ENCODE results near the gene GCGR. TPM values are rescaled to one million over a fixed set of nuclear protein-coding genes. Genes with fewer than 3 reads are reported as not detected.
A peak's percentile ranks its signal among the peaks of the same experiment; 100 is the strongest.

The GCGR gene
- total and polyA plus RNA-seq, 2 of the 13 experiments (the other 11 are each of a cell fraction or from before 2014, with no cell fraction given), result 0.04 to 0.13 TPM

DNA sequence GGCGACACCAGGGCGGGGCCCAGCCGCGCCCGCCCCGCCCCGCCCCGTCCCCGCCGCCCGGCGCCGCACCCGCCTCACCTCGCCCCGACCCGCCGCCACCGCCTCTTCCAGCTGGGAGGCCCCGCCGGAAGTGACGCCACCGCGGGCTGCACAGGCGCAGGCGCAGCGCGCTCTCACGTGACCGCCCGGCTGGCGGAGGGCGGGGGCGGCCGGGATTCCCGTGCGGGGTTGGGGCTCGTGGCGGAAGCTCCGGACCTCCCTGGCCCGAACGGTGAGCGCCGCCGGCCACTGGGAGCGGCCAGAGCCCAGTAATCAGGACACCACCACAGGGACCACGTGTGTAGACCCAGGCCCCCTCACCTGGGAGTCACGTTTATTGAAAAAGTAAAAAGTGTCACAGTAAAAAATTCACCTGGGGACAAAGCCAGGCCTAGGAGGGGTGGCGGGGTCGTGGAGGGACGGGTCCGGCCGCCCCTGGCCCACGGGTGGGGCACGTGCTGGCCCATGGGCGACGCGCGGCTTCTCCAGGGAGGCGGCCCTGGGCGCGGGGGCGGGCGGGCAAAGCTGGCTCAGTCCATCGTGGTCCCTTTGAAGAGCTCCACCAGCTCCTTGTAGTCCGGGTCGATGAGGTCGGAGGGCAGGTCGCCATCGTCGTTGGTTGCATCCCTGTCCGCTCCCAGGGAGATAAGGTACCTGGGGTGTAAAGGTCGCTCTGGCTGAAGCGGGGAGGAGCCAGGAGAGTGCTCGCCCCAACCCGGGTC, 29.4 kb downstream of the GCGR start, which contains the start of gene MCRIP1 (continued):
- TF ChIP-seq, protein P1, sequence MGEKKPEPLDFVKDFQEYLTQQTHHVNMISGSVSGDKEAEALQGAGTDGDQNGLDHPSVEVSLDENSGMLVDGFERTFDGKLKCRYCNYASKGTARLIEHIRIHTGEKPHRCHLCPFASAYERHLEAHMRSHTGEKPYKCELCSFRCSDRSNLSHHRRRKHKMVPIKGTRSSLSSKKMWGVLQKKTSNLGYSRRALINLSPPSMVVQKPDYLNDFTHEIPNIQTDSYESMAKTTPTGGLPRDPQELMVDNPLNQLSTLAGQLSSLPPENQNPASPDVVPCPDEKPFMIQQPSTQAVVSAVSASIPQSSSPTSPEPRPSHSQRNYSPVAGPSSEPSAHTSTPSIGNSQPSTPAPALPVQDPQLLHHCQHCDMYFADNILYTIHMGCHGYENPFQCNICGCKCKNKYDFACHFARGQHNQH (CRISPR knock-in tag; IDR thresholded peaks at IDR 0.05), result peak; percentile 57
- no peak for TF ChIP-seq ARID2 (CRISPR knock-in tag; IDR thresholded peaks at IDR 0.05; ENCODE audit: borderline replicate concordance)
- TF ChIP-seq, protein P2, sequence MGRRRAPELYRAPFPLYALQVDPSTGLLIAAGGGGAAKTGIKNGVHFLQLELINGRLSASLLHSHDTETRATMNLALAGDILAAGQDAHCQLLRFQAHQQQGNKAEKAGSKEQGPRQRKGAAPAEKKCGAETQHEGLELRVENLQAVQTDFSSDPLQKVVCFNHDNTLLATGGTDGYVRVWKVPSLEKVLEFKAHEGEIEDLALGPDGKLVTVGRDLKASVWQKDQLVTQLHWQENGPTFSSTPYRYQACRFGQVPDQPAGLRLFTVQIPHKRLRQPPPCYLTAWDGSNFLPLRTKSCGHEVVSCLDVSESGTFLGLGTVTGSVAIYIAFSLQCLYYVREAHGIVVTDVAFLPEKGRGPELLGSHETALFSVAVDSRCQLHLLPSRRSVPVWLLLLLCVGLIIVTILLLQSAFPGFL (CRISPR knock-in tag; IDR thresholded peaks at IDR 0.05), result no peak
- TF ChIP-seq ZSCAN12 (CRISPR knock-in tag; IDR thresholded peaks at IDR 0.05), result peak; percentile 92; the same call in 1 of the 2 replicates
- no peak; the same call in 1 of the 2 replicates for TF ChIP-seq FOXJ3 (CRISPR knock-in tag; IDR thresholded peaks at IDR 0.05; ENCODE audit: borderline replicate concordance)
- TF ChIP-seq CBX2 (IDR thresholded peaks at IDR 0.05; ENCODE audit: low read depth, low read length), result no peak
- TF ChIP-seq CBX2 (CRISPR knock-in tag; IDR thresholded peaks at IDR 0.05; ENCODE audit: low read depth), result no peak
- TF ChIP-seq TEF (CRISPR knock-in tag; IDR thresholded peaks at IDR 0.05), result peak; percentile 8; the same call in 1 of the 2 replicates
- TF ChIP-seq SP5 (CRISPR knock-in tag; IDR thresholded peaks at IDR 0.05; ENCODE audit: borderline replicate concordance, low read depth), result peak; percentile 52; the same call in 1 of the 2 replicates
- TF ChIP-seq, protein P3, sequence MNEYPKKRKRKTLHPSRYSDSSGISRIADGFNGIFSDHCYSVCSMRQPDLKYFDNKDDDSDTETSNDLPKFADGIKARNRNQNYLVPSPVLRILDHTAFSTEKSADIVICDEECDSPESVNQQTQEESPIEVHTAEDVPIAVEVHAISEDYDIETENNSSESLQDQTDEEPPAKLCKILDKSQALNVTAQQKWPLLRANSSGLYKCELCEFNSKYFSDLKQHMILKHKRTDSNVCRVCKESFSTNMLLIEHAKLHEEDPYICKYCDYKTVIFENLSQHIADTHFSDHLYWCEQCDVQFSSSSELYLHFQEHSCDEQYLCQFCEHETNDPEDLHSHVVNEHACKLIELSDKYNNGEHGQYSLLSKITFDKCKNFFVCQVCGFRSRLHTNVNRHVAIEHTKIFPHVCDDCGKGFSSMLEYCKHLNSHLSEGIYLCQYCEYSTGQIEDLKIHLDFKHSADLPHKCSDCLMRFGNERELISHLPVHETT (CRISPR knock-in tag; conservative IDR thresholded peaks at IDR 0.05), result peak; percentile 96
- peak; percentile 52; the same call in 1 of the 2 replicates for TF ChIP-seq ZNF432 (CRISPR knock-in tag; IDR thresholded peaks at IDR 0.05; ENCODE audit: borderline replicate concordance)

Measured in HepG2 (cell line).